Embryonic facial prominence (tissue), 1 donor: Measurements from ENCODE around the gene ATF7IP.
"Not testable (repeated sequence)": the region's sequence is repeated elsewhere in the genome, so short reads cannot be mapped to it uniquely, and the experiment has no call there.

Experiments
- DNase-seq: peaks from one replicate; pipeline ENCODE4 v3.0.0-alpha.2; 2016; ENCODE audit errors: extremely low spot score

The ATF7IP gene, protein sequence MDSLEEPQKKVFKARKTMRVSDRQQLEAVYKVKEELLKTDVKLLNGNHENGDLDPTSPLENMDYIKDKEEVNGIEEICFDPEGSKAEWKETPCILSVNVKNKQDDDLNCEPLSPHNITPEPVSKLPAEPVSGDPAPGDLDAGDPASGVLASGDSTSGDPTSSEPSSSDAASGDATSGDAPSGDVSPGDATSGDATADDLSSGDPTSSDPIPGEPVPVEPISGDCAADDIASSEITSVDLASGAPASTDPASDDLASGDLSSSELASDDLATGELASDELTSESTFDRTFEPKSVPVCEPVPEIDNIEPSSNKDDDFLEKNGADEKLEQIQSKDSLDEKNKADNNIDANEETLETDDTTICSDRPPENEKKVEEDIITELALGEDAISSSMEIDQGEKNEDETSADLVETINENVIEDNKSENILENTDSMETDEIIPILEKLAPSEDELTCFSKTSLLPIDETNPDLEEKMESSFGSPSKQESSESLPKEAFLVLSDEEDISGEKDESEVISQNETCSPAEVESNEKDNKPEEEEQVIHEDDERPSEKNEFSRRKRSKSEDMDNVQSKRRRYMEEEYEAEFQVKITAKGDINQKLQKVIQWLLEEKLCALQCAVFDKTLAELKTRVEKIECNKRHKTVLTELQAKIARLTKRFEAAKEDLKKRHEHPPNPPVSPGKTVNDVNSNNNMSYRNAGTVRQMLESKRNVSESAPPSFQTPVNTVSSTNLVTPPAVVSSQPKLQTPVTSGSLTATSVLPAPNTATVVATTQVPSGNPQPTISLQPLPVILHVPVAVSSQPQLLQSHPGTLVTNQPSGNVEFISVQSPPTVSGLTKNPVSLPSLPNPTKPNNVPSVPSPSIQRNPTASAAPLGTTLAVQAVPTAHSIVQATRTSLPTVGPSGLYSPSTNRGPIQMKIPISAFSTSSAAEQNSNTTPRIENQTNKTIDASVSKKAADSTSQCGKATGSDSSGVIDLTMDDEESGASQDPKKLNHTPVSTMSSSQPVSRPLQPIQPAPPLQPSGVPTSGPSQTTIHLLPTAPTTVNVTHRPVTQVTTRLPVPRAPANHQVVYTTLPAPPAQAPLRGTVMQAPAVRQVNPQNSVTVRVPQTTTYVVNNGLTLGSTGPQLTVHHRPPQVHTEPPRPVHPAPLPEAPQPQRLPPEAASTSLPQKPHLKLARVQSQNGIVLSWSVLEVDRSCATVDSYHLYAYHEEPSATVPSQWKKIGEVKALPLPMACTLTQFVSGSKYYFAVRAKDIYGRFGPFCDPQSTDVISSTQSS

DNA sequence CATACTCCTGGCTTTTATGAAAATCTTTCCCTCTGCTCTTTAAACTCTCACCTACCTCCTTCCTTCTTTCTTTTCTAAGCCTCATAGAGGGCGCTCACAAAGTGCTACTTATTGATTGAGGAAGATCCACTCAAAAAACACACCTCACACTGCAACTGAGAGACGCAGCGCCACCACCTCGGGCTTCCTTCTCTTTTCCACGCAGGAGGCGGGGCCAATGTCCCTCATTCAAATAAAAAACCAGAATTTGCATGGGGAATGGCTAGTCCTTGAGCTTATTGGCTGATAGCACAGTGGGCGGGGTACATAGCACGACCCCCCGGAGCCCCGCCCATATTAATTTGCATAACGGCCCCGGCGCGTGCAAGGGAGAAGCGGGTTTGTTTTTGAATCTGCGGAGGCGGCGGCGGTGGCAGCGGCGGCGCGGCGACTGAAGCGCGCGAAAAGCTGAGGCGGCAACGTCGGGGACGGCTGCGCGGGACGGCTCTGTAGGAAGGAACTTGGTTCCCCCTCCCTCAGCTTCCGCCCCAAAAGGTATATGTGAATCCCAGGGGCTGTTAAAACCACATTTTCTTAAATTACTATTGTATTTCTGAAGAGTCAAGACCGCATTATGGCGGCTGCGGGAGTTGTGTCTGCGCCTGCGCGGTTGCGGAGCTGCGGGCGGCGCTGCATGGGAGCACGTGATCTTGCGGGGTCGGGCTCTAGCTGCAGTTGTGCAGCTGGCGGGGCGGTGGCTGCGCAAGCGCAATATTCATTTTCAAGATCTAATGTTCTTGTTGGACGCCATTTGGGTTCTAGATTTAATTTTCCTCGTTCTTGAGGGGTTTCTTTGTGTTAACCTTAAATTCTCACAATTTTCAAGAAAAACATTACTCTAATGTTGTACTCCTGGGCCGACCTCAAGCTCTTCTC is at the start of gene ATF7IP:
Gene ATF7IP (plus strand): TSS at position 389 of the 915 bp plus-strand sequence. CDS start 58,234 bp downstream, outside the sequence.
- DNase-seq: peak; percentile 92

GRCh38 chr12:14317362-14318146 is 47.9 kb upstream of the ATF7IP start:
- no peak for DNase-seq

- not testable (repeated sequence) for DNase-seq
Measured at GRCh38 chr12:14319704-14320427, 45.6 kb upstream of the ATF7IP start.

GRCh38 chr12:14322403-14322802 is 43.1 kb upstream of the ATF7IP start:
- no peak for DNase-seq

DNA sequence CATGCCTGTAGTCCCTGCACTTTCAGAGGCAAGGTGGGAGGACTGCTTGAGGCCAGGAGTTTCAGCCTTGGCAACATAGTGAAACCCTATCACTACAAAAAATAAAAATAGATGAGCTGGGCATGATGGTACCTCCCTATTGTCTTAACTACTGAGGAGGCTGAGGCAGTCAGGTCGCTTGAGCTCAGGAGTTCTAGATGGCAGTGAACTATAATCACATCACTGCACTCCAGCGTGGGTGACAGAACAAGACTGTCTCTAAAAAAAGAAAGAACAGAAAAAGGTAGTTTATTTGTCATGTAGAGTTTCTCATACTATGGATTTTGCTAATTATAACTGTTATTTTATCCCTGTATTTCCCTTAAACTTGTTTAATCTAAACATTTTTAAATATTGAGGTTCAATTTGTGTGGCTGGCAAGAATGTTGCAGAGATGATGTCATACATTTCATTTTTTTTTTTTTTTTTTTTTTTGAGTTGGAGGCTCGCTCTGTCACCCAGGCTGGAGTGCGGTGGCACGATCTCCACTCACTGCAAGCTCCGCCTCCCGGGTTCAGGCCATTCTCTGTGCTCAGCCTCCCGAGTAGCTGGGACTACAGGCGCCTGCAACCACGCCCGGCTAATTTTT is 39.7 kb upstream of the ATF7IP start:
- no peak for DNase-seq

- no peak for DNase-seq
Measured at GRCh38 chr12:14326699-14327098, 38.8 kb upstream of the ATF7IP start.

DNA sequence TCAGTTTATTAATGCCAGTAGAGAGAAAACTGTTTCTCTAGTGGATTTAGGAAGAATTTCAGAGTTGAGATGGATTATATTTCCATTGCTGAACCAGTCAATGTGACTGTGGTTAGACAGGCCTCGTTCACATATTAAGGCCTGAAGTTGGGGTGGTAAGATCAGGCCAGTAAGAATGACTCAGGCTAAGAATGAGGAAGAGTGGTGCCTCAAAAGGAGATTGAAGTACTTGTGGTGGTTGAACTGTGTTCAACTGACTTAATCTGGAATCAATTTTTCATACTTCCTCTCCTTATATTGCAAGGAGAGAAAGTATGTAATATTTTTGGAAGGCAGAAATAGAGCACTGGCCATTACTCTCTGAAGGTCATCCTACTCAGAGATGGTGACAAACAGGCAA is 37.8 kb upstream of the ATF7IP start:
- DNase-seq: no peak

GRCh38 chr12:14332482-14332881 is 33.0 kb upstream of the ATF7IP start:
- DNase-seq: no peak

DNA sequence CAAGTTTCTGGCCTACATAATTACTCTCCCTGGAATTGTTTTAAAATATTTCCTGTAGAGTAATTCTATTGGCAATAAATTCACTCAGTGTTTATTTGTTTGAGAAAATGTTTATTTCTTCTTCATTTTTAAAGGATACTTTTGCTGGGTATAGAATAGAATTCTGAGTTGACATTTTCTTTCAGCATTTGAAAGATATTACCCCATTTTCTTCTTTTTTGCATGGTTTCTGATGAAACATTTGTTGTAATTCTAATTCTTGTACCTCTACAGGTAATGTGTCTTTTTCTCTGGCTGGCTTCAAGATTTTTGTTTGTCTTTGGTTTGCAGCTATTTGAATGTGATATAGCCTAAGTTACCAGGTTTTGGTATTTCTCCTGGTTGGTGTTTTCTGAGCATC is 25.1 kb upstream of the ATF7IP start:
- no peak for DNase-seq

DNA sequence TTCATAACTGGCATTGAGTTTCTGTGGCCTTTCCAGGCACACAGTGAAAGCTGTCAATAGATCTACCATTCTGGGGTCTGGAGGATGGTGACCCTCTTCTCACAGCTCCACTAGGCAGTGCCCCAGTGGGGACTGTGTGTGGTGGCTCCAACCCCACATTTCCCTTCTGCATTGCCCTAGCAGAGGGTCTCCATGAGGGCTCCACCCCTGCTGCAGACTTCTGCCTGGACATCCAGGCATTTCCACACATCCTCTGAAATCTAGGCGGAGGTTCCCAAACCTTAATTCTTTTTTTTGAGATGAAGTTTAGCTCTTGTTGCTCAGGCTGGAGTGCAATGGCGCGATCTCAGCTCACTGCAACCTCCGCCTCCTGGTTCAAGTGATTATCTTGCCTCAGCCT is 14.0 kb upstream of the ATF7IP start:
- not testable (repeated sequence) for DNase-seq

DNA sequence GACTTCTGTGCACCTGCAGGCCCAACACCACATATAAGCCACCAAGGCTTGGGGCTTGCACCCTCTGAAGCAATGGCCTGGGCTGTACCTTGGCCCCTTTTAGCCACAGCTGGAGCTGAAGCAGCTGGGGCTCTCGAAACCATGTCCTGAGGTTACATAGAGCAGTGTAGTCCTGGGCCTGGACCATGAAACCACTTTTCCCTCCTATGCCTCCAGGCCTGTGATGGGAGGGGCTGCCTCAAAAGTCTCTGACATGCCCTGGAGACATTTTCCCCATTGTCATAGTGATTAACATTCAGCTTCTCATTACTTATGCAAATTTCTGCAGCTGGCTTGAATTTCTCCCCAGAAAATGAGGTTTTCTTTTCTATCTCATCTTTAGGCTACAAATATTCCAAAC is 13.4 kb upstream of the ATF7IP start:
- DNase-seq: not testable (repeated sequence)

GRCh38 chr12:14354665-14355064 is 10.8 kb upstream of the ATF7IP start:
- not testable (repeated sequence) for DNase-seq

DNA sequence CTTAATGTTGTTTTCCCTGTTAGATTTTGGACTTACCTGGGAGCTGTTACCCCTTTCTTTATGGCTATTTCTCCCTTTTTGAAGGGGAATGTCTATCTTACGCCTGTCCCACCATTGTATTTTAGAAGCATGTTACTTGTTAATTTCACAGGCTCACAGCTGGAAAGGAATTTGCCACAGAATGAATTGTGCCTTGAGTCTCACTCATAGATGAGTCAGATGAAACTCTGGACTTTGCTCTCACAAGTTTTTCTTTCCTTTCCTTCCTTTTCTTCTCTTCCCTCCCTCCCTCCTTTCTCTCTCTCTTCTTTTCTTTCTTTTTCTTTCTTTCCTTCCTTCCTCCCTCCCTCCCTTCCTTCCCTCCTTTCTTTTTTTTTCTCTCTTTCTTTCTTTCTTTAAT is 9.3 kb upstream of the ATF7IP start:
- DNase-seq: no peak

- DNase-seq: no peak
Measured at GRCh38 chr12:14357486-14357885, 8.0 kb upstream of the ATF7IP start.

DNA sequence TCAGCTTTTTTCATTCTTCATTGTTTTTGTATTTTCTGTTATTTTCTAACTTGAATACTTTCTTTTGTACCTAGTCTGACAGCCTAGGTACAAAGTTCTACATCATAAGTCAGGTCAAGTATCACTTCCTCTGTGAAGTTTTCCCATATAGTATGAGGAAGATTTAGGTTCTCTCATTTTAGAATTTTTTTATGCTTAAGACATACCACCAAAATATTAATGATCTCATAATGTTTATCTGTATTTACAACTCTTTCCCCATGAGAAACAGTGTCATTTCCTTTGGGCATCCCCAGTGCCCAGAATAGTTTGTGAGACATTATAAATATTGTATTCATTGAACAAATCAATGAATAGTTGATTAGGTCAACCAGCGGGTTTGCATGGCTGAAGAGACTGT is 3.1 kb upstream of the ATF7IP start:
- DNase-seq: no peak

DNA sequence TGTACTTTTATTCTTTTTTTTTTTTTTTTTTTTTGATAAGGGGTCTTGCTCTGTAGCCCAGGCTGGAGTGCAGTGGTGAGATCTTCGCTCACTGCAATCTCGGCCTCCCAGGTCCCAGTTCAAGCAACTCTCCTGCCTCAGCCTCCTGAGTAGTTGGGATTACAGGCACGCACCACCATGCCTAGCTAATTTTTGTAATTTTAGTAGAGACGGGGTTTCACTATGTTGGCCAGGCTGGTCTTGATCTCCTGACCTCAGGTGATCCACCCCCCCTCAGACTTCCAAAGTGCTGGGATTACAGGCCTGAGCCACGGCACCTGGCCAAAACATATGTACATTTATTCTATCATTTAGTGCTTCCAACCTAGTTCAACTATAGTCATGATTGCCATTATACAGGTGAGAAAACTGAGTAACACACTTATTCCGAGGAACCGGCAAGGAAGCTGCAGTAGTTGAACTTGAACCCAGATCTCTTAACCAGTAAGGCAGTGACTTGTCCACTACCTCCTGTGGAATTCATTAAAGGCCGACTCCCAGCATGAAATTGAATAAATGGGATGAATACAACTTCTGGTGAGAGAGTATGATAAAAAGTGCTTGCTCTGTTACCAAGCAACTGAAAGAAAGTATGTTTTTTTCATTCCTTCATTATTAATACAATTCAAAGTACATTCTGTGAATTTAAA is 755 bp upstream of the ATF7IP start:
- DNase-seq: no peak

DNA sequence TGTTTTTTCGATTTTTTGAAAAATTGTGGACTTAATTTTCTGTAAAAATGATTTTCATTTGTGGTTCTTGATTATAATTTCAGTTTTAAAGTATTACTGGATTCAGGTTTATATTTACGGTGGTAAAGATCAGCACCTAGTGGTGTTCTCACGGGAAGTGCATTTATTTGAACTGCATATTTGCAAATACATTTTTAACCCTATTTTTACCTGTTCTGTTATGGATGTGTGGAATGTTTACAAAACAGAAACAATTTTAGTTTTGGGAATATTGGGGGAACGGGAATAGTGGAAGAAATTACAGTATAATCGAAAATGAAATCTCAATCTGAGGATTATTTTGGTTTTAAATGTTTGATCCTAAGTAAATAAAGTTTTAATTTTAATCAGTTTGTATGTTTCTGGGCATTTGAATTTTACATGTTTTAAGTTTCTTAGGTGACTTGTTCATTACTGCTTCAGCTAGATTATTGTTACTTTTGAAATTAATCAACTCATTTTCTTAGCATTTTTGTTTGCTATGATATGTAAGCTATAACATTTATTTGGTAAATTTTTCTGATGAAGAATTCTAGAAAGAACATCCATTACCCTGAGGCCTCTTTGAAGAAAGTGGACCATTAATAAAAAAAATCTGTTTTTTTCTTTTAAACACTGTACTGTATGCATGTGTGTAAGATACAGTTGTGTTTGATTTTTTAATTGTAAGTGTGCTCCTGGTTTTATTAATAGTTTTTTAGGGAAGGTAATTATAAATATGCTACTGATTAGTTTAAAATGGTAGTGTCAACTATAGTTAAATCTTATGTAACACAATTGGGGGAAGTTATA is 942 bp downstream of the ATF7IP start:
- DNase-seq: peak; percentile 72
